HepG2 (cell line): Measurements from ENCODE around the gene PAK6. TPM values are rescaled to one million over a fixed set of nuclear protein-coding genes. Genes with fewer than 3 reads are reported as not detected.
A peak's percentile ranks its signal among the peaks of the same experiment; 100 is the strongest.

ENCODE experiments used
- ATAC-seq: fragments of 200-7000 bp; cut with Tn5 transposase; 3 replicates; pipeline ENCODE4 v1.9.1; 2020; ENCODE audit warnings: mild to moderate bottlenecking, moderate library complexity
- BruUV-seq: library from RNA; stranded (reverse); fragments of 400-500 nt; replicated peaks from 2 replicates; lab custom pipeline; 2021; lab: Mats Ljungman, UMichigan
- CTCF ChIA-PET: fragments of 300-600 bp; formaldehyde crosslinking; extraction: SDS; loops from one replicate; lab custom pipeline; 2021; ENCODE audit warnings: low total read pairs, inconsistent platforms, low intra/inter-chr PET ratio; lab: Yijun Ruan, JAX
- POLR2A ChIA-PET: fragments of 350-600 bp; sonication (Branson Sonifier 250); formaldehyde crosslinking; loops from one replicate; lab custom pipeline; 2020; ENCODE audit warnings: antibody characterized with exemption, inconsistent platforms; lab: Yijun Ruan, JAX
- DNase-seq: peaks from one replicate; pipeline ENCODE4 v3.0.0-alpha.2; 2015; ENCODE audit warnings: low spot score
- FAIRE-seq: peaks from 3 replicates; lab custom pipeline; 2011; peaks lifted over from hg19 to GRCh38; lab: Jason Lieb, UNC
- H2AFZ ChIP-seq: one replicate; pipeline ENCODE4 v1.6.1; 2011; ENCODE audit warnings: low read length, inconsistent platforms
- H3K27ac ChIP-seq: fragments of 300-600 bp; 3 replicates; pipeline ENCODE4 v1.8.0; 2011; ENCODE audit warnings: mixed run types, mild to moderate bottlenecking, mixed read lengths, low read length, inconsistent platforms; ENCODE audit not compliant: insufficient read depth; ENCODE audit errors: extremely low read length
- H3K27me3 ChIP-seq, 2 experiments: fragments of 200-600 bp in 1 of 2; 2 replicates in 1 of 2; 3 replicates in 1 of 2; pipeline versions ENCODE4 v1.6.0 to v1.8.0; 2011; ENCODE audit warnings: low read length in 2 of 2, mild to moderate bottlenecking in 2 of 2, moderate library complexity in 2 of 2, inconsistent platforms in 1 of 2; ENCODE audit not compliant: insufficient read depth in 2 of 2, control insufficient read depth in 1 of 2
- H3K36me3 ChIP-seq, 2 experiments: fragments of 200-600 bp in 1 of 2; replicated peaks in 1 of 2; 2 replicates in 1 of 2; 3 replicates in 1 of 2; pipeline versions ENCODE4 v1.5.1 to v1.8.0; 2011; ENCODE audit warnings: low read length in 2 of 2, inconsistent platforms in 1 of 2; ENCODE audit not compliant: insufficient read depth in 2 of 2, control insufficient read depth in 1 of 2
- H3K4me1 ChIP-seq: 2 replicates; pipeline ENCODE4 v1.5.1; 2012; ENCODE audit warnings: low read length, inconsistent platforms; ENCODE audit not compliant: insufficient read depth
- H3K4me2 ChIP-seq: 2 replicates; pipeline ENCODE4 v1.6.0; 2011; ENCODE audit warnings: low read depth, low read length, inconsistent platforms
- H3K4me3 ChIP-seq, 3 experiments: fragments of 200-600 bp in 1 of 3; sonication (generic), shearing (Covaris generic) in 1 of 3; replicated peaks in 1 of 3; 2 replicates each; pipeline ENCODE4 v1.5.1; 2011 to 2016; ENCODE audit warnings: low read length in 3 of 3, inconsistent platforms in 2 of 3, low read depth in 2 of 3, mild to moderate bottlenecking in 2 of 3, control low read depth in 1 of 3, mixed read lengths in 1 of 3; ENCODE audit not compliant: insufficient read depth in 1 of 3
- H3K79me2 ChIP-seq: one replicate; pipeline ENCODE4 v1.6.1; 2011; ENCODE audit warnings: low read length, inconsistent platforms; ENCODE audit not compliant: insufficient read depth
- H3K9ac ChIP-seq: 2 replicates; pipeline ENCODE4 v1.6.0; 2011; ENCODE audit warnings: mild to moderate bottlenecking, low read depth, low read length, inconsistent platforms; ENCODE audit not compliant: insufficient read depth
- H3K9me3 ChIP-seq: 2 replicates; pipeline ENCODE4 v1.5.1; 2012; ENCODE audit warnings: mild to moderate bottlenecking, low read length
- H4K20me1 ChIP-seq: 2 replicates; pipeline ENCODE4 v1.6.0; 2011; ENCODE audit warnings: inconsistent platforms, mild to moderate bottlenecking, low read length, moderate library complexity; ENCODE audit not compliant: insufficient read depth
- ASH2L ChIP-seq: fragments of 300-600, 200-600 bp; sonication (generic); IDR thresholded peaks from 2 replicates; pipeline ENCODE4 v1.7.0; 2017; ENCODE audit warnings: low read depth, mild to moderate bottlenecking, moderate library complexity, mixed read lengths, low read length; ENCODE audit not compliant: insufficient read length
- HNRNPLL ChIP-seq: fragments of 200-400 bp; formaldehyde crosslinking; IDR thresholded peaks from 2 replicates; pipeline ENCODE4 v1.6.1; 2017; ENCODE audit warnings: mild to moderate bottlenecking, low read depth, low read length; ENCODE audit not compliant: poor library complexity, severe bottlenecking
- KLF9 ChIP-seq: IDR thresholded peaks from 2 replicates; pipeline ENCODE4 v1.6.1; 2016; ENCODE audit warnings: low read depth
- NAIF1 ChIP-seq: sonication (generic); formaldehyde crosslinking; IDR thresholded peaks from 2 replicates; pipeline ENCODE4 v1.5.0; 2020; ENCODE audit warnings: mild to moderate bottlenecking, missing genetic modification reagents, borderline replicate concordance
- NRL ChIP-seq: sonication (generic); formaldehyde crosslinking; IDR thresholded peaks from 2 replicates; pipeline ENCODE4 v1.5.0; 2020; ENCODE audit warnings: missing genetic modification reagents, mild to moderate bottlenecking, moderate library complexity, borderline replicate concordance
- PAX8 ChIP-seq: sonication (generic); formaldehyde crosslinking; IDR thresholded peaks from 2 replicates; pipeline ENCODE4 v1.8.0; 2022; ENCODE audit warnings: mild to moderate bottlenecking, missing genetic modification reagents, borderline replicate concordance
- ZNF180 ChIP-seq: sonication (generic); formaldehyde crosslinking; IDR thresholded peaks from 2 replicates; pipeline ENCODE4 v1.4.0; 2020; ENCODE audit warnings: low read depth, missing genetic modification reagents, borderline replicate concordance
- ZNF619 ChIP-seq: sonication (generic); formaldehyde crosslinking; IDR thresholded peaks from 2 replicates; pipeline ENCODE4 v1.4.0; 2020; ENCODE audit warnings: mild to moderate bottlenecking, missing genetic modification reagents
- ZNF749 ChIP-seq: sonication (generic); formaldehyde crosslinking; IDR thresholded peaks from 2 replicates; pipeline ENCODE4 v1.8.0; 2022; ENCODE audit warnings: mild to moderate bottlenecking, missing genetic modification reagents, moderate library complexity, borderline replicate concordance
- ZSCAN25 ChIP-seq: sonication (generic); formaldehyde crosslinking; IDR thresholded peaks from 2 replicates; pipeline ENCODE4 v1.8.0; 2022; ENCODE audit warnings: mild to moderate bottlenecking, missing genetic modification reagents
- WGBS: methylation state at CpG from one replicate; pipeline ENCODE4 v1.1.6; 2017; ENCODE audit warnings: low lambda C conversion rate; 5-methylcytosine and 5-hydroxymethylcytosine counted together
- in situ Hi-C: cut with HindIII; loops from 2 replicates; pipeline ENCODE4 v1.10.0; 2017; ENCODE audit warnings: low pct_unique_long_range_greater_than_20kb; ENCODE audit not compliant: extremely low pct_ligation_motif_present
- intact Hi-C: fragments of 100-400 bp; cut with micrococcal nuclease; formaldehyde crosslinking; loops from one replicate; pipeline ENCODE4 v1.10.0; 2022; ENCODE audit not compliant: unreplicated experiment
- polyA plus RNA-seq, 8 experiments: library from polyadenylated mRNA; depleted of rRNA in 3 of 8; stranded (reverse) in 7 of 8; unstranded in 1 of 8; fragments of >200 nt; fragmentation: Illumina TruSeq in 4 of 8; extraction: Trizol in 4 of 8; gene quantifications; 2 replicates each; pipeline versions ENCODE4 v1.2.1 to v1.2.3, GENCODE V29; 2011 to 2016; ENCODE audit warnings: low read depth in 4 of 8, missing spikeins in 1 of 8, mixed read lengths in 1 of 8; ENCODE audit not compliant: insufficient read depth in 1 of 8
- total RNA-seq, 5 experiments: library from RNA; depleted of rRNA; stranded (reverse); fragments of >200 nt; fragmentation: Illumina TruSeq; extraction: Trizol; gene quantifications; 2 replicates each; pipeline ENCODE4 v1.2.3, GENCODE V29; 2016; ENCODE audit warnings: low read depth in 1 of 5
- TF ChIP-seq, protein P1 (sequence below): sonication (generic); formaldehyde crosslinking; conservative IDR thresholded peaks from 2 replicates; pipeline ENCODE4 v1.4.0; 2020; ENCODE audit warnings: mild to moderate bottlenecking, missing genetic modification reagents, moderate library complexity
- TF ChIP-seq, protein P2 (sequence below): sonication (generic); formaldehyde crosslinking; IDR thresholded peaks from 2 replicates; pipeline ENCODE4 v1.9.0; 2021; ENCODE audit warnings: missing genetic modification reagents, mild to moderate bottlenecking, borderline replicate concordance
- TF ChIP-seq, protein P3 (sequence below): sonication (generic); formaldehyde crosslinking; IDR thresholded peaks from 2 replicates; pipeline ENCODE4 v1.8.0; 2022; ENCODE audit warnings: mild to moderate bottlenecking, missing genetic modification reagents; ENCODE audit not compliant: insufficient replicate concordance
- TF ChIP-seq, protein P4 (sequence below): sonication (generic); formaldehyde crosslinking; IDR thresholded peaks from 2 replicates; pipeline ENCODE4 v1.4.0; 2020; ENCODE audit warnings: missing genetic modification reagents, borderline replicate concordance

Gene PAK6
- total and polyA plus RNA-seq, 2 of the 13 experiments (the other 11 are each of a cell fraction or from before 2014, with no cell fraction given): 0.07 TPM; not detected in 1

DNA sequence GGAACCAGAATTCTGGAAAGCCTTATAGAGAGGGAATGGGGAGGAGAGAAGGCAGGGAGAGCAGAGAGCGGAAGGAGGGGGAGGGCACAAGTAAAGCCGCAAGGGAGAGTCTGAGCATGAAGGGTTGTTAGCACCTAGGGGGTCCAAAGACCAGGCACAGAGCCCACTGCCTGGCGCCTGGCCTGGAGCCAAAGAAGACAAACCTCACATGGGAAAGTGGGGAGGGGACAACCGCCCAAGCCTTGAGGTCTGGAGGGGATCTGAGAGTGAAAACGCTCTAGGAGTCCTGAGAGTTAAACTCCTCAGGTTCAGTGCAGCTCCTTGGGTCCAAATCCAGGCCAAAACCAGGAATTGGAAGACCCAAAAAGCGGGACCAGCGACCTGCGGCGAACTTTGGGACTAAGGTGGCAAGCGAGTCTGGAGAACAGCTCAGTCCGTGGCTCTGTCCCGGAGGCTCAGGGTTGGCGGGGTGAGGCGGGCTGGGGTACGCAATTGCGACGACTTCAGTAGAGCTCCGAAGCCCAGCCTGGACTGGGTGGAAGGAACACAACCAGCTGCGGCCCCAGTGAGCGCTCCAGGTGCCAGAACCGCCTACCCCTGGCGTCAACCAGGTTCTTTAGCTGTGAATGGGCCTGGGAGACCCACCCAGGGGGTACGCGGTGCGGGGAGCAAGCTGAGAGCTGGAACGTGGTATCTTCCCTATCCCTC, 83.8 kb downstream of the PAK6 start:
- ChIA-PET POLR2A (interaction anchor here (0.6 to 1.9 kb wide), 9 partner anchors 9 to 320 kb away, joined by 3 to 24 read pairs (median 4); partner anchors contain the start of genes BUB1B, CCDC9B and IVD), CTCF (interaction anchor here (2.8 to 4.6 kb wide), 2 partner anchors 16 to 99 kb away, joined by 12 to 19 read pairs; no protein-coding TSS in a partner anchor)
- no peaks in the 10 kb centered on the region for H4K20me1 ChIP-seq
- WGBS: 16% methylated on average over 10 of the region's 26 CpGs
- H3K27me3 ChIP-seq: peaks cover 0 to 7% of the 10 kb centered on the region in 2 experiments; a peak in 1 of 5 replicates
- no peaks in the 10 kb centered on the region for H3K79me2 ChIP-seq
- no peaks in the 10 kb centered on the region for H3K9me3 ChIP-seq
- peaks cover 42% of the 10 kb centered on the region for H3K4me1 ChIP-seq
- peak overlapping the region; percentile 82 for H3K4me2 ChIP-seq
- H3K27ac ChIP-seq: no peak overlapping the region
- in situ Hi-C loops (no loop called here), intact Hi-C loops (loop anchor here (5.0 kb wide), 1 partner anchor 100 kb away; no protein-coding TSS in a partner anchor)
- no peak overlapping the region for H3K9ac ChIP-seq
- ATAC-seq (peak; percentile 14), FAIRE-seq (peak; percentile 52), DNase-seq (peak; percentile 53)
- no TSS peak for BruUV-seq
- H3K4me3 ChIP-seq: peak overlapping the region; percentile 8 to 75 (median 40); a peak in 4 of 6 replicates
- no peaks in the 10 kb centered on the region for H3K36me3 ChIP-seq
- no peak overlapping the region for H2AFZ ChIP-seq
- TF ChIP-seq, protein P1, sequence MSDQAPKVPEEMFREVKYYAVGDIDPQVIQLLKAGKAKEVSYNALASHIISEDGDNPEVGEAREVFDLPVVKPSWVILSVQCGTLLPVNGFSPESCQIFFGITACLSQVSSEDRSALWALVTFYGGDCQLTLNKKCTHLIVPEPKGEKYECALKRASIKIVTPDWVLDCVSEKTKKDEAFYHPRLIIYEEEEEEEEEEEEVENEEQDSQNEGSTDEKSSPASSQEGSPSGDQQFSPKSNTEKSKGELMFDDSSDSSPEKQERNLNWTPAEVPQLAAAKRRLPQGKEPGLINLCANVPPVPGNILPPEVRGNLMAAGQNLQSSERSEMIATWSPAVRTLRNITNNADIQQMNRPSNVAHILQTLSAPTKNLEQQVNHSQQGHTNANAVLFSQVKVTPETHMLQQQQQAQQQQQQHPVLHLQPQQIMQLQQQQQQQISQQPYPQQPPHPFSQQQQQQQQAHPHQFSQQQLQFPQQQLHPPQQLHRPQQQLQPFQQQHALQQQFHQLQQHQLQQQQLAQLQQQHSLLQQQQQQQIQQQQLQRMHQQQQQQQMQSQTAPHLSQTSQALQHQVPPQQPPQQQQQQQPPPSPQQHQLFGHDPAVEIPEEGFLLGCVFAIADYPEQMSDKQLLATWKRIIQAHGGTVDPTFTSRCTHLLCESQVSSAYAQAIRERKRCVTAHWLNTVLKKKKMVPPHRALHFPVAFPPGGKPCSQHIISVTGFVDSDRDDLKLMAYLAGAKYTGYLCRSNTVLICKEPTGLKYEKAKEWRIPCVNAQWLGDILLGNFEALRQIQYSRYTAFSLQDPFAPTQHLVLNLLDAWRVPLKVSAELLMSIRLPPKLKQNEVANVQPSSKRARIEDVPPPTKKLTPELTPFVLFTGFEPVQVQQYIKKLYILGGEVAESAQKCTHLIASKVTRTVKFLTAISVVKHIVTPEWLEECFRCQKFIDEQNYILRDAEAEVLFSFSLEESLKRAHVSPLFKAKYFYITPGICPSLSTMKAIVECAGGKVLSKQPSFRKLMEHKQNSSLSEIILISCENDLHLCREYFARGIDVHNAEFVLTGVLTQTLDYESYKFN (CRISPR knock-in tag): 0 out of 2 replicates have a peak, but pooled peaks have one; percentile 16
- TF ChIP-seq NAIF1 (CRISPR knock-in tag) (no peak), ZNF749 (CRISPR knock-in tag) (0 out of 2 replicates have a peak, but pooled peaks have one; percentile 15), PAX8 (CRISPR knock-in tag) (no peak), KLF9 (CRISPR knock-in tag) (no peak), ZNF619 (0 out of 2 replicates have a peak, but pooled peaks have one; percentile 37), ZNF180 (CRISPR knock-in tag) (no peak), ASH2L (peak; percentile 22), HNRNPLL (no peak), ZSCAN25 (CRISPR knock-in tag) (no peak), NRL (CRISPR knock-in tag) (0 out of 2 replicates have a peak, but pooled peaks have one; percentile 30)
- TF ChIP-seq, protein P2, sequence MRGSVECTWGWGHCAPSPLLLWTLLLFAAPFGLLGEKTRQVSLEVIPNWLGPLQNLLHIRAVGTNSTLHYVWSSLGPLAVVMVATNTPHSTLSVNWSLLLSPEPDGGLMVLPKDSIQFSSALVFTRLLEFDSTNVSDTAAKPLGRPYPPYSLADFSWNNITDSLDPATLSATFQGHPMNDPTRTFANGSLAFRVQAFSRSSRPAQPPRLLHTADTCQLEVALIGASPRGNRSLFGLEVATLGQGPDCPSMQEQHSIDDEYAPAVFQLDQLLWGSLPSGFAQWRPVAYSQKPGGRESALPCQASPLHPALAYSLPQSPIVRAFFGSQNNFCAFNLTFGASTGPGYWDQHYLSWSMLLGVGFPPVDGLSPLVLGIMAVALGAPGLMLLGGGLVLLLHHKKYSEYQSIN (CRISPR knock-in tag): no peak
- TF ChIP-seq, protein P3, sequence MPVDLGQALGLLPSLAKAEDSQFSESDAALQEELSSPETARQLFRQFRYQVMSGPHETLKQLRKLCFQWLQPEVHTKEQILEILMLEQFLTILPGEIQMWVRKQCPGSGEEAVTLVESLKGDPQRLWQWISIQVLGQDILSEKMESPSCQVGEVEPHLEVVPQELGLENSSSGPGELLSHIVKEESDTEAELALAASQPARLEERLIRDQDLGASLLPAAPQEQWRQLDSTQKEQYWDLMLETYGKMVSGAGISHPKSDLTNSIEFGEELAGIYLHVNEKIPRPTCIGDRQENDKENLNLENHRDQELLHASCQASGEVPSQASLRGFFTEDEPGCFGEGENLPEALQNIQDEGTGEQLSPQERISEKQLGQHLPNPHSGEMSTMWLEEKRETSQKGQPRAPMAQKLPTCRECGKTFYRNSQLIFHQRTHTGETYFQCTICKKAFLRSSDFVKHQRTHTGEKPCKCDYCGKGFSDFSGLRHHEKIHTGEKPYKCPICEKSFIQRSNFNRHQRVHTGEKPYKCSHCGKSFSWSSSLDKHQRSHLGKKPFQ (CRISPR knock-in tag): no peak
- TF ChIP-seq, protein P4, sequence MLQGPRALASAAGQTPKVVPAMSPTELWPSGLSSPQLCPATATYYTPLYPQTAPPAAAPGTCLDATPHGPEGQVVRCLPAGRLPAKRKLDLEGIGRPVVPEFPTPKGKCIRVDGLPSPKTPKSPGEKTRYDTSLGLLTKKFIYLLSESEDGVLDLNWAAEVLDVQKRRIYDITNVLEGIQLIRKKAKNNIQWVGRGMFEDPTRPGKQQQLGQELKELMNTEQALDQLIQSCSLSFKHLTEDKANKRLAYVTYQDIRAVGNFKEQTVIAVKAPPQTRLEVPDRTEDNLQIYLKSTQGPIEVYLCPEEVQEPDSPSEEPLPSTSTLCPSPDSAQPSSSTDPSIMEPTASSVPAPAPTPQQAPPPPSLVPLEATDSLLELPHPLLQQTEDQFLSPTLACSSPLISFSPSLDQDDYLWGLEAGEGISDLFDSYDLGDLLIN (CRISPR knock-in tag): no peak
